ENCODE results near the gene LRP10. TPM values are rescaled to one million over a fixed set of nuclear protein-coding genes. Genes with fewer than 3 reads are reported as not detected.
"Not testable (repeated sequence)": the region's sequence is repeated elsewhere in the genome, so short reads cannot be mapped to it uniquely, and the experiment has no call there.

Gene LRP10
- 11.0 TPM for total RNA-seq

GRCh38 chr14:22871224-22872032, at the start of gene LRP10:
LRP10 (plus strand) TSS chr14:22871740; CDS start chr14:22872304, 564 bp downstream.
- Histone ChIP-seq H3K4me3 (ENCODE audit: low read length in 3 of 3) (peak within 1 kb of the TSS; percentile 85 to 93 (median 85)), H3K9ac (ENCODE audit: low read depth in 1 of 3, low read length in 3 of 3) (peak within 1 kb of the TSS; percentile 89 to 97 (median 94)), H3K9me3 (ENCODE audit: control insufficient read depth in 3 of 3, low read length in 3 of 3) (no peaks in the 10 kb centered on the region), H3K27me3 (ENCODE audit: control insufficient read depth in 3 of 3, insufficient read depth in 3 of 3, low read length in 3 of 3) (no peaks in the 10 kb centered on the region), H3K4me1 (ENCODE audit: control insufficient read depth in 3 of 3, insufficient read depth in 3 of 3, low read length in 3 of 3) (peaks cover 13 to 18% (median 15%) of the 10 kb centered on the region in 3 donors), H3K36me3 (ENCODE audit: control insufficient read depth in 3 of 3, insufficient read depth in 3 of 3, low read length in 3 of 3) (peaks cover 25 to 28% (median 27%) of the 10 kb centered on the region in 3 donors), H3K27ac (ENCODE audit: low read depth, low read length) (peak within 1 kb of the TSS; percentile 94)

GRCh38 chr14:22822016-22822570, 49.4 kb upstream of the LRP10 start:
- Histone ChIP-seq H3K27me3 (ENCODE audit: control insufficient read depth in 3 of 3, insufficient read depth in 3 of 3, low read length in 3 of 3) (peaks cover 0 to 4% (median 4%) of the 10 kb centered on the region in 3 donors), H3K4me1 (ENCODE audit: control insufficient read depth in 3 of 3, insufficient read depth in 3 of 3, low read length in 3 of 3) (peaks cover 12 to 14% (median 13%) of the 10 kb centered on the region in 3 donors), H3K27ac (ENCODE audit: low read depth, low read length) (no peak overlapping the region), H3K9me3 (ENCODE audit: control insufficient read depth in 3 of 3, low read length in 3 of 3) (no peaks in the 10 kb centered on the region), H3K4me3 (ENCODE audit: low read length in 3 of 3) (peak overlapping the region in 1 of 3 donors; percentile 38), H3K36me3 (ENCODE audit: control insufficient read depth in 3 of 3, insufficient read depth in 3 of 3, low read length in 3 of 3) (no peaks in the 10 kb centered on the region), H3K9ac (ENCODE audit: low read depth in 1 of 3, low read length in 3 of 3) (peak overlapping the region in 1 of 3 donors; percentile 40)

GRCh38 chr14:22822571-22823098, 48.9 kb upstream of the LRP10 start:
- Histone ChIP-seq H3K4me3 (ENCODE audit: low read length in 3 of 3) (peak overlapping the region in 2 of 3 donors; percentile 31 to 62), H3K27me3 (ENCODE audit: control insufficient read depth in 3 of 3, insufficient read depth in 3 of 3, low read length in 3 of 3) (peaks cover 0 to 4% (median 4%) of the 10 kb centered on the region in 3 donors), H3K36me3 (ENCODE audit: control insufficient read depth in 3 of 3, insufficient read depth in 3 of 3, low read length in 3 of 3) (no peaks in the 10 kb centered on the region), H3K4me1 (ENCODE audit: control insufficient read depth in 3 of 3, insufficient read depth in 3 of 3, low read length in 3 of 3) (peaks cover 12 to 14% (median 13%) of the 10 kb centered on the region in 3 donors), H3K27ac (ENCODE audit: low read depth, low read length) (no peak overlapping the region), H3K9ac (ENCODE audit: low read depth in 1 of 3, low read length in 3 of 3) (peak overlapping the region in 2 of 3 donors; percentile 5 to 40), H3K9me3 (ENCODE audit: control insufficient read depth in 3 of 3, low read length in 3 of 3) (no peaks in the 10 kb centered on the region)

GRCh38 chr14:22824711-22825359, 46.7 kb upstream of the LRP10 start:
- peak overlapping the region in 1 of 3 donors; percentile 20 for H3K9ac ChIP-seq (ENCODE audit: low read depth in 1 of 3, low read length in 3 of 3)
- H3K27ac ChIP-seq (ENCODE audit: low read depth, low read length) = no peak overlapping the region
- no peak overlapping the region for H3K4me3 ChIP-seq (ENCODE audit: low read length in 3 of 3)
- peaks cover 4 to 13% (median 11%) of the 10 kb centered on the region in 3 donors for H3K4me1 ChIP-seq (ENCODE audit: control insufficient read depth in 3 of 3, insufficient read depth in 3 of 3, low read length in 3 of 3)
- H3K9me3 ChIP-seq (ENCODE audit: control insufficient read depth in 3 of 3, low read length in 3 of 3) = no peaks in the 10 kb centered on the region
- H3K27me3 ChIP-seq (ENCODE audit: control insufficient read depth in 3 of 3, insufficient read depth in 3 of 3, low read length in 3 of 3) = peaks cover 0 to 4% (median 0%) of the 10 kb centered on the region in 3 donors
- H3K36me3 ChIP-seq (ENCODE audit: control insufficient read depth in 3 of 3, insufficient read depth in 3 of 3, low read length in 3 of 3) = no peaks in the 10 kb centered on the region

GRCh38 chr14:22829076-22829660, 42.4 kb upstream of the LRP10 start:
- Histone ChIP-seq H3K4me1 (ENCODE audit: control insufficient read depth in 3 of 3, insufficient read depth in 3 of 3, low read length in 3 of 3) (peaks cover 6 to 16% (median 15%) of the 10 kb centered on the region in 3 donors), H3K4me3 (ENCODE audit: low read length in 3 of 3) (peak overlapping the region; percentile 92 to 96 (median 94)), H3K27ac (ENCODE audit: low read depth, low read length) (peak overlapping the region; percentile 49), H3K36me3 (ENCODE audit: control insufficient read depth in 3 of 3, insufficient read depth in 3 of 3, low read length in 3 of 3) (peaks cover 6 to 14% (median 10%) of the 10 kb centered on the region in 3 donors), H3K9ac (ENCODE audit: low read depth in 1 of 3, low read length in 3 of 3) (peak overlapping the region; percentile 25 to 91 (median 89))
- not testable (repeated sequence) for H3K27me3 ChIP-seq (ENCODE audit: control insufficient read depth in 3 of 3, insufficient read depth in 3 of 3, low read length in 3 of 3); H3K9me3 ChIP-seq (ENCODE audit: control insufficient read depth in 3 of 3, low read length in 3 of 3)

GRCh38 chr14:22829661-22830442, 41.7 kb upstream of the LRP10 start, which contains the start of gene MRPL52:
MRPL52 (plus strand) TSS chr14:22829887; CDS start chr14:22829913, 26 bp downstream.
- Histone ChIP-seq H3K27me3 (ENCODE audit: control insufficient read depth in 3 of 3, insufficient read depth in 3 of 3, low read length in 3 of 3) (no peaks in the 10 kb centered on the region), H3K4me1 (ENCODE audit: control insufficient read depth in 3 of 3, insufficient read depth in 3 of 3, low read length in 3 of 3) (peaks cover 6 to 16% (median 13%) of the 10 kb centered on the region in 3 donors), H3K9me3 (ENCODE audit: control insufficient read depth in 3 of 3, low read length in 3 of 3) (no peaks in the 10 kb centered on the region)

GRCh38 chr14:22830443-22831010, 41.0 kb upstream of the LRP10 start:
- peaks cover 12 to 26% (median 16%) of the 10 kb centered on the region in 3 donors for H3K36me3 ChIP-seq (ENCODE audit: control insufficient read depth in 3 of 3, insufficient read depth in 3 of 3, low read length in 3 of 3)
- no peaks in the 10 kb centered on the region for H3K27me3 ChIP-seq (ENCODE audit: control insufficient read depth in 3 of 3, insufficient read depth in 3 of 3, low read length in 3 of 3)
- no peak overlapping the region for H3K27ac ChIP-seq (ENCODE audit: low read depth, low read length)
- peak overlapping the region; percentile 89 to 91 (median 91) for H3K9ac ChIP-seq (ENCODE audit: low read depth in 1 of 3, low read length in 3 of 3)
- H3K4me3 ChIP-seq (ENCODE audit: low read length in 3 of 3) = peak overlapping the region; percentile 92 to 96 (median 94)
- H3K4me1 ChIP-seq (ENCODE audit: control insufficient read depth in 3 of 3, insufficient read depth in 3 of 3, low read length in 3 of 3) = peaks cover 6 to 16% (median 11%) of the 10 kb centered on the region in 3 donors
- no peaks in the 10 kb centered on the region for H3K9me3 ChIP-seq (ENCODE audit: control insufficient read depth in 3 of 3, low read length in 3 of 3)

More at GRCh38 chr14:22829661-22830442, 41.7 kb upstream of the LRP10 start, which contains the start of gene MRPL52:
- Histone ChIP-seq H3K27ac (ENCODE audit: low read depth, low read length) (peak within 1 kb of the TSS; percentile 49), H3K4me3 (ENCODE audit: low read length in 3 of 3) (peak within 1 kb of the TSS; percentile 92 to 96 (median 94)), H3K9ac (ENCODE audit: low read depth in 1 of 3, low read length in 3 of 3) (peak within 1 kb of the TSS; percentile 89 to 91 (median 91)), H3K36me3 (ENCODE audit: control insufficient read depth in 3 of 3, insufficient read depth in 3 of 3, low read length in 3 of 3) (peaks cover 9 to 20% (median 16%) of the 10 kb centered on the region in 3 donors)

- Histone ChIP-seq H3K4me3 (ENCODE audit: low read length in 3 of 3) (no peak overlapping the region), H3K36me3 (ENCODE audit: control insufficient read depth in 3 of 3, insufficient read depth in 3 of 3, low read length in 3 of 3) (peaks cover 12 to 26% (median 19%) of the 10 kb centered on the region in 3 donors), H3K9me3 (ENCODE audit: control insufficient read depth in 3 of 3, low read length in 3 of 3) (no peaks in the 10 kb centered on the region), H3K27ac (ENCODE audit: low read depth, low read length) (peak overlapping the region; percentile 87), H3K9ac (ENCODE audit: low read depth in 1 of 3, low read length in 3 of 3) (no peak overlapping the region), H3K27me3 (ENCODE audit: control insufficient read depth in 3 of 3, insufficient read depth in 3 of 3, low read length in 3 of 3) (peaks cover 0 to 21% (median 5%) of the 10 kb centered on the region in 3 donors), H3K4me1 (ENCODE audit: control insufficient read depth in 3 of 3, insufficient read depth in 3 of 3, low read length in 3 of 3) (peaks cover 19 to 26% (median 20%) of the 10 kb centered on the region in 3 donors)
Measured at GRCh38 chr14:22835505-22835904, 36.0 kb upstream of the LRP10 start.

All from skeletal muscle tissue (tissue), 4 donors.